ENCODE data around the gene MBD3L2B. TPM values are rescaled to one million over a fixed set of nuclear protein-coding genes. Genes with fewer than 3 reads are reported as not detected.

MBD3L2B gene
- total RNA-seq, 1 experiment from 2014 or later = not detected

GRCh38 chr19:6976197-6976596 lies 45.0 kb downstream of the MBD3L2B start:
- no peak overlapping the region for H3K4me3 ChIP-seq (ENCODE audit: low read depth in 2 of 2, low read length in 2 of 2)
- in situ Hi-C loops (cut with HindIII; ENCODE audit: low pct_unique_long_range_greater_than_20kb, low sequenced_read_pairs) (no loop called here), intact Hi-C loops (cut with micrococcal nuclease; ENCODE audit: unreplicated experiment) (no loop called here)
- ChIA-PET CTCF (no interaction called here), POLR2A (no interaction called here)
- no peak overlapping the region for H3K27ac ChIP-seq (ENCODE audit: low read length)
- TF ChIP-seq CTCF (IDR thresholded peaks at IDR 0.05) (no peak), TCF7L2 (IDR thresholded peaks at IDR 0.05; ENCODE audit: low read depth, low read length) (no peak), SIN3A (IDR thresholded peaks at IDR 0.05; ENCODE audit: borderline replicate concordance, insufficient read depth, low read depth, low read length) (no peak), REST (IDR thresholded peaks at IDR 0.05; ENCODE audit: insufficient read depth in 1 of 2, low read depth in 2 of 2, low read length in 1 of 2) (no peak), POLR2AphosphoS5 (IDR thresholded peaks at IDR 0.05; ENCODE audit: low read depth, low read length) (no peak)
- no peaks in the 10 kb centered on the region for H3K27me3 ChIP-seq (ENCODE audit: control insufficient read depth, insufficient read depth, low read length)
- ATAC-seq (no peak), DNase-seq (ENCODE audit: low read depth, low spot score) (no peak)
- H3K36me3 ChIP-seq (ENCODE audit: control insufficient read depth, insufficient read depth, low read length) = no peaks in the 10 kb centered on the region
- H3K9me3 ChIP-seq (ENCODE audit: control insufficient read depth, insufficient read depth, low read depth, low read length) = peaks cover 4% of the 10 kb centered on the region; the same call in 1 of the 2 replicates
- BruUV-seq (replicated peaks) = no TSS peak
- H3K4me1 ChIP-seq (ENCODE audit: control insufficient read depth, insufficient read depth, low read length) = no peaks in the 10 kb centered on the region

GRCh38 chr19:6971366-6971765 lies 49.9 kb downstream of the MBD3L2B start:
- CTCF ChIA-PET = no interaction called here

More at GRCh38 chr19:6971366-6971765, 49.9 kb downstream of the MBD3L2B start:
- DNase-seq (ENCODE audit: low read depth, low spot score) (no peak), ATAC-seq (no peak)
- in situ Hi-C loops (cut with HindIII; ENCODE audit: low pct_unique_long_range_greater_than_20kb, low sequenced_read_pairs) (no loop called here), intact Hi-C loops (cut with micrococcal nuclease; ENCODE audit: unreplicated experiment) (no loop called here)
- Histone ChIP-seq H3K36me3 (ENCODE audit: control insufficient read depth, insufficient read depth, low read length) (no peaks in the 10 kb centered on the region), H3K27me3 (ENCODE audit: control insufficient read depth, insufficient read depth, low read length) (no peaks in the 10 kb centered on the region; the same call in 1 of the 2 replicates), H3K4me1 (ENCODE audit: control insufficient read depth, insufficient read depth, low read length) (no peaks in the 10 kb centered on the region), H3K9me3 (ENCODE audit: control insufficient read depth, insufficient read depth, low read depth, low read length) (no peaks in the 10 kb centered on the region), H3K4me3 (ENCODE audit: low read depth in 2 of 2, low read length in 2 of 2) (no peak overlapping the region), H3K27ac (ENCODE audit: low read length) (no peak overlapping the region)
- BruUV-seq (replicated peaks) = no TSS peak
- TF ChIP-seq CTCF (IDR thresholded peaks at IDR 0.05) (no peak), REST (IDR thresholded peaks at IDR 0.05; ENCODE audit: insufficient read depth in 1 of 2, low read depth in 2 of 2, low read length in 1 of 2) (no peak), SIN3A (IDR thresholded peaks at IDR 0.05; ENCODE audit: borderline replicate concordance, insufficient read depth, low read depth, low read length) (no peak)
- POLR2A ChIA-PET = no interaction called here

Data from Panc1 (cell line).